Skeletal muscle cell (primary cell): ENCODE measurements around the gene CHN2.

Experiments
- DNase-seq: peaks from one replicate; pipeline ENCODE4 v3.0.0-alpha.2; 2010; ENCODE audit warnings: low read depth
- H3K4me3 ChIP-seq: 2 replicates; pipeline ENCODE4 v1.5.1; 2011; ENCODE audit warnings: low read depth, mild to moderate bottlenecking, control low read depth, low read length, moderate library complexity

The CHN2 gene

GRCh38 chr7:29296421-29296820 lies 101.8 kb downstream of the CHN2 start:
- no peak for DNase-seq
- H3K4me3 ChIP-seq = no peak overlapping the region

DNA sequence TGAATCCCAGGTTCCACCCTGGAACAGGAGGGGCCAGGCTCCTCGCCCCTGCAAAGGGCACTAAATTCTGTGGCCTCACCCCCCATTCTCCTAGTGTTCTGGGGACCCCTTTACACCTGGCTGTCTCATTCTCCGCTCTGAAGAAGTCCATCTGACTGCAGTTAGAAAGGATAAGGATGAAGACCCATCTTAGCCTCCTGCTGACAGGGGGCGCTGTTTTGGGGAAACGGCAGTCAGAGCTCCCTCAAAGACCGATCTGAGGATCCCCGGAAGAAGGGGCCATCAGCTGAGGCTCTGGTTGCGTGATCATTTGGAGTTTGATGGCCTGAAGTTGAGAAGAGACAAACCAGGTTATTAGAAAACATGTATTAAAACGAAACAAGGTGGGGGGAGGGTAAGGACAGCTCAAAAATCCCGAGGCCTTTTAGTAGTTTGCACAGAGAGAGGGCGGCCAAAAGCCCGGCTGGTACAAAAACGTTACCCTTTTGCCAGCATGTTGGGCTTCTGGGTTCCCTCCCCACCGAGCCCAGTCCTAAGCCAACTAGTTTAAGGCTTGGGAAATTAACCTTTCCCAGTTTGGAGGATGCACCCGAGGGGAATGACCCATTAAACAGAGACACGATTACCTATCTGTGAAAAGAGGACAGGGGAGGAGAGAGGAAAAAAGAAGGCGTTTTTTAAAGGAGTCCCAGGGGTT lies 102.8 kb downstream of the CHN2 start:
- no peak for DNase-seq
- no peak overlapping the region for H3K4me3 ChIP-seq

DNA sequence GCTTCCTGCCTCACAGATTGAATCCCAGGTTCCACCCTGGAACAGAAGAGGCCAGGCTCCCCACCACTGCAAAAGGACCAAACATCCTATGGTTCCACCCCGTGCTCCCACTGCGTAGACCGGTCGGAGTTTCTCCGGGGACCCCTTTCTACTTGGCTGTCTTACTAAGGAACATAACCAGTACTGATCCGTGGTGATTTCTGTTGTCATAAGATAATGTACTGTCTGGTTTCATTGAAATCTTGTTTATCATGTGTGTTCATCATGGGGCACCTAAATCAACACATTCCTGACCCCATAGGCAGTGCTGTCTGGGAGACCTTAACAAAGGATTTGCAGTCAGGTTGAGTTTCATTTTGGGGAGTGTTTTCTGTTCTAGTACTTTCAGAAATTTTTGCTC lies 104.5 kb downstream of the CHN2 start:
- no peak overlapping the region for H3K4me3 ChIP-seq
- no peak for DNase-seq

DNA sequence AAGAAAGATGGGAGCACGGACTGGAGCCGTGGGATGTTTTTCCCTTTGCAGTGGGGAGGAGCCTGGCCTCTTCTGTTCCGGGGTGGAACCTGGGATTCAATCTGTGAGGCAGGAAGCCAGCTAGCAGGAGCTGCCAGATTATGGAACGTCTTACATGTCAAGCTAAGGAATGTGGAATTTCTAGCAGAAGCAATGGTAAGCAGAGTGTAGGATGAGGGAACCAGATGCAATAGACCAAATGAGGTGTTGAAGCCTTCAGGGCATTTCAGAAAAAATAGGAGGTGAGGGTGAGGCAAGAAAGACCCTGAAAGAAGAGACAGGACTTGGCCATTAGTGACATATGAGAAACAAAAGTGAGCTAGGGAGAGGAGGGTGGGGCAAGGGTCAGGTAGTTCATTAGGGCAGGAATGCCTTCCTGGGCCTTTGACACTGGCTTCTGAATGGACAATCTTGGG lies 105.5 kb downstream of the CHN2 start:
- DNase-seq = no peak
- H3K4me3 ChIP-seq = no peak overlapping the region

- DNase-seq = no peak
- no peak overlapping the region for H3K4me3 ChIP-seq
Observed at GRCh38 chr7:29300649-29301048, 106.1 kb downstream of the CHN2 start.

- DNase-seq = no peak
- no peak overlapping the region for H3K4me3 ChIP-seq
Observed at GRCh38 chr7:29302666-29303395, 108.3 kb downstream of the CHN2 start.

- H3K4me3 ChIP-seq = no peak overlapping the region
- no peak for DNase-seq
Observed at GRCh38 chr7:29304756-29305155, 110.2 kb downstream of the CHN2 start.

GRCh38 chr7:29306319-29306991 lies 111.9 kb downstream of the CHN2 start:
- H3K4me3 ChIP-seq = no peak overlapping the region

DNA sequence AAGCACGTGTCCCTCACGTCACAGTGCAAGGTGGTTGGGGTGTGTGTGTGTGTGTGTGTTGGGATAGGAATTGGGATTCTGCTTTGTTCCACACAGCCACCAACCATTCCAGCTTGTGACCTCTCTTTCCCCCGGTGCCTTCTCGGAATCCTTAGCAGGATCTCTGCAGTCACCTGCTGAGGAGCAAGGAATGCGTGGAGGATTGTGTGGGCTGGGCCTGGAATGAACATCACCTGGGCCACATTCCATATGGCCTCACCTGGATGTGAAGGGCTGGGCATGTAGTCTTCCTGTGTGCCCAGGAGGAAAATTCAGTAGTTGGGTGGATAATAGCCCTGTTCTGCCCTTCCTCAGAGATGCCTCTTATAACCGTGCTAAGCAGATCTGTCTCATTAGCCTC lies 113.8 kb downstream of the CHN2 start:
- no peak overlapping the region for H3K4me3 ChIP-seq
- no peak for DNase-seq

More at GRCh38 chr7:29306319-29306991, 111.9 kb downstream of the CHN2 start:
- no peak for DNase-seq

- no peak for DNase-seq
- H3K4me3 ChIP-seq = no peak overlapping the region
Observed at GRCh38 chr7:29309041-29309854, 114.7 kb downstream of the CHN2 start.

GRCh38 chr7:29310625-29311024 lies 116.0 kb downstream of the CHN2 start:
- no peak for DNase-seq
- no peak overlapping the region for H3K4me3 ChIP-seq

GRCh38 chr7:29311314-29311713 lies 116.7 kb downstream of the CHN2 start:
- DNase-seq = no peak
- no peak overlapping the region for H3K4me3 ChIP-seq

DNA sequence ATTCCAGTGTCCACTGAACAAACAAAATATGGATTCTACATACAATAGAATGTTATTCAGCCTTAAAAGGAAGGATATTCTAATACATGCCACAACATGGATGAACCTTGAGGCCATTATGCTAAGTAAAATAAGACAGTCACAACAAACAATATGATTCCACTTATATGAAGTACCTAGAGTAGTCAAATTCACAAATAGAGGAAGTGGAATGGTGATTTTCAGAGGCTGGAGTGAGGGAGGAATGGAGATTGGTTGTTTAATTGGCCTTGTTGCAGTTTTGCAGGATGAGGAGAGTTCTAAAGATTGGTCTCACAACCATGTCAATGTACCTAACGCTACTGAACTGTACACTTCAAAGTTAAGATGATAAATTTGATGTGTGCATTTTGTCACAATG lies 119.6 kb downstream of the CHN2 start:
- no peak for DNase-seq
- no peak overlapping the region for H3K4me3 ChIP-seq

GRCh38 chr7:29315122-29315891 lies 120.7 kb downstream of the CHN2 start:
- no peak for DNase-seq
- H3K4me3 ChIP-seq = no peak overlapping the region

DNA sequence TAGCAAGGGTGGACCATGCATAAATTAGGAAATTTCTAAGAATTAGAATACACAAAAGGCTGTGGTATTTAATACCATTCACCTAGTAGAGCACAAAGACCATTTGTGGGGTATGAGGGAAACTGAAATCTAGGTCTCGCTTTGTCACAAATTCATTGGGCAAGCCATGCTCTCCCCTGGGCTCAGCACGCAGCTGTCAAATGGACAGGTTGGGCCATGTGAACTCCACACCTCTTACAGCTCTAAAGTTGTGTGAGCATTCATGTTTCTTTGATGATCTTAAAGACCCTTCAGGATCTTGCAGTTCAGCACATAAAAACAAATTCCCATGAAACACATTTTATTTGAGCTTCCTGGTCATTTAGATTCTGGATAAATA lies 121.3 kb downstream of the CHN2 start:
- DNase-seq = no peak
- H3K4me3 ChIP-seq = no peak overlapping the region

GRCh38 chr7:29316926-29317325 lies 122.4 kb downstream of the CHN2 start:
- H3K4me3 ChIP-seq = no peak overlapping the region
- no peak for DNase-seq

GRCh38 chr7:29318853-29319718 lies 124.5 kb downstream of the CHN2 start:
- H3K4me3 ChIP-seq = no peak overlapping the region
- no peak for DNase-seq
